Measurements from ENCODE around the gene RELL2.

GRCh38 chr5:141596867-141597266, 39.9 kb upstream of the RELL2 start:
- TF ChIP-seq POLR2A (IDR thresholded peaks at IDR 0.05) (no peak), CTCF (IDR thresholded peaks at IDR 0.05) (no peak), POLR2AphosphoS5 (IDR thresholded peaks at IDR 0.05; ENCODE audit: insufficient read depth in 1 of 2, low read depth in 1 of 2) (no peak)

Data from vagina (tissue), 2 donors.